Measurements from ENCODE around the gene GPC1. TPM values are rescaled to one million over a fixed set of nuclear protein-coding genes. Genes with fewer than 3 reads are reported as not detected.

The GPC1 gene
- total and polyA plus RNA-seq, 2 donors (not counting 1 experiment from before 2014, with no cell fraction given), result 1.2 to 3.3 TPM

DNA sequence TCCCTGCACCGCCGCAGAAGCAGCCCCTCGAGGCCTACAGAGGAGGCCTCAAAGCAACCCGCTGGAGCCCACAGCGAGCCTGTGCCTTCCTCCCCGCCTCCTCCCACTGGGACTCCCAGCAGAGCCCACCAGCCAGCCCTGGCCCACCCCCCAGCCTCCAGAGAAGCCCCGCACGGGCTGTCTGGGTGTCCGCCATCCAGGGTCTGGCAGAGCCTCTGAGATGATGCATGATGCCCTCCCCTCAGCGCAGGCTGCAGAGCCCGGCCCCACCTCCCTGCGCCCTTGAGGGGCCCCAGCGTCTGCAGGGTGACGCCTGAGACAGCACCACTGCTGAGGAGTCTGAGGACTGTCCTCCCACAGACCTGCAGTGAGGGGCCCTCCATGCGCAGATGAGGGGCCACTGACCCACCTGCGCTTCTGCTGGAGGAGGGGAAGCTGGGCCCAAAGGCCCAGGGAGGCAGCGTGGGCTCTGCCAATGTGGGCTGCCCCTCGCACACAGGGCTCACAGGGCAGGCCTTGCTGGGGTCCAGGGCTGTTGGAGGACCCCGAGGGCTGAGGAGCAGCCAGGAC lies 31.2 kb downstream of the GPC1 start:
- no peaks in the 10 kb centered on the region for H3K36me3 ChIP-seq (replicated peaks in 1 of 2; ENCODE audit: control extremely low read depth in 1 of 2, control insufficient read depth in 1 of 2, extremely low read depth in 1 of 2, insufficient read depth in 2 of 2, low read length in 1 of 2)
- no peak overlapping the region for H3K4me3 ChIP-seq (ENCODE audit: control extremely low read depth in 1 of 5, extremely low read depth in 1 of 5, insufficient read depth in 1 of 5, low read depth in 2 of 5, low read length in 4 of 5)
- Mint-ChIP-seq H3K27ac (no peak overlapping the region), H3K4me3 (no peak overlapping the region), H3K27me3 (no peaks in the 10 kb centered on the region), H3K9me3 (ENCODE audit: insufficient read depth) (no peaks in the 10 kb centered on the region), H3K4me1 (no peaks in the 10 kb centered on the region)
- TF ChIP-seq, protein P1, sequence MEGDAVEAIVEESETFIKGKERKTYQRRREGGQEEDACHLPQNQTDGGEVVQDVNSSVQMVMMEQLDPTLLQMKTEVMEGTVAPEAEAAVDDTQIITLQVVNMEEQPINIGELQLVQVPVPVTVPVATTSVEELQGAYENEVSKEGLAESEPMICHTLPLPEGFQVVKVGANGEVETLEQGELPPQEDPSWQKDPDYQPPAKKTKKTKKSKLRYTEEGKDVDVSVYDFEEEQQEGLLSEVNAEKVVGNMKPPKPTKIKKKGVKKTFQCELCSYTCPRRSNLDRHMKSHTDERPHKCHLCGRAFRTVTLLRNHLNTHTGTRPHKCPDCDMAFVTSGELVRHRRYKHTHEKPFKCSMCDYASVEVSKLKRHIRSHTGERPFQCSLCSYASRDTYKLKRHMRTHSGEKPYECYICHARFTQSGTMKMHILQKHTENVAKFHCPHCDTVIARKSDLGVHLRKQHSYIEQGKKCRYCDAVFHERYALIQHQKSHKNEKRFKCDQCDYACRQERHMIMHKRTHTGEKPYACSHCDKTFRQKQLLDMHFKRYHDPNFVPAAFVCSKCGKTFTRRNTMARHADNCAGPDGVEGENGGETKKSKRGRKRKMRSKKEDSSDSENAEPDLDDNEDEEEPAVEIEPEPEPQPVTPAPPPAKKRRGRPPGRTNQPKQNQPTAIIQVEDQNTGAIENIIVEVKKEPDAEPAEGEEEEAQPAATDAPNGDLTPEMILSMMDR (IDR thresholded peaks at IDR 0.05), result no peak
- TF ChIP-seq EZH2 (IDR thresholded peaks at IDR 0.05; ENCODE audit: borderline replicate concordance, insufficient read depth, low read depth, low read length, poor library complexity, severe bottlenecking), result no peak
- no peak overlapping the region for H3K9ac ChIP-seq (ENCODE audit: low read length)
- no peak overlapping the region for H3K27ac ChIP-seq (ENCODE audit: low read length in 2 of 2)
- H3K79me2 ChIP-seq (ENCODE audit: control insufficient read depth, insufficient read depth, low read length), result no peaks in the 10 kb centered on the region
- no peak for DNase-seq
- intact Hi-C loops (cut with micrococcal nuclease), result no loop called here
- no peak overlapping the region for H3K4me2 ChIP-seq (replicated peaks; ENCODE audit: low read depth, low read length, poor library complexity, severe bottlenecking)
- ATAC-seq (ENCODE audit: low read depth), result no peak
- no peaks in the 10 kb centered on the region for H4K20me1 ChIP-seq (ENCODE audit: control insufficient read depth, insufficient read depth, low read length, poor library complexity, severe bottlenecking)
- ChIA-PET CTCF (no interaction called here), POLR2A (no interaction called here)
- WGBS (ENCODE audit: insufficient coverage), result 57% methylated on average over 19 of the region's 19 CpGs
- no peak overlapping the region for H2AFZ ChIP-seq (ENCODE audit: insufficient read depth, low read depth, low read length, poor library complexity, severe bottlenecking)
- H3K9me3 ChIP-seq (ENCODE audit: control extremely low read depth in 1 of 3, control insufficient read depth in 2 of 3, insufficient read depth in 1 of 3, low read length in 2 of 3), result peaks cover 0 to 14% (median 0%) of the 10 kb centered on the region in 3 donors
- no peaks in the 10 kb centered on the region for H3K4me1 ChIP-seq (ENCODE audit: control insufficient read depth in 2 of 2, insufficient read depth in 2 of 2, low read length in 2 of 2)
- no peaks in the 10 kb centered on the region for H3K27me3 ChIP-seq (replicated peaks in 1 of 4; ENCODE audit: control extremely low read depth in 1 of 4, control insufficient read depth in 3 of 4, insufficient read depth in 4 of 4, low read length in 3 of 4)

DNA sequence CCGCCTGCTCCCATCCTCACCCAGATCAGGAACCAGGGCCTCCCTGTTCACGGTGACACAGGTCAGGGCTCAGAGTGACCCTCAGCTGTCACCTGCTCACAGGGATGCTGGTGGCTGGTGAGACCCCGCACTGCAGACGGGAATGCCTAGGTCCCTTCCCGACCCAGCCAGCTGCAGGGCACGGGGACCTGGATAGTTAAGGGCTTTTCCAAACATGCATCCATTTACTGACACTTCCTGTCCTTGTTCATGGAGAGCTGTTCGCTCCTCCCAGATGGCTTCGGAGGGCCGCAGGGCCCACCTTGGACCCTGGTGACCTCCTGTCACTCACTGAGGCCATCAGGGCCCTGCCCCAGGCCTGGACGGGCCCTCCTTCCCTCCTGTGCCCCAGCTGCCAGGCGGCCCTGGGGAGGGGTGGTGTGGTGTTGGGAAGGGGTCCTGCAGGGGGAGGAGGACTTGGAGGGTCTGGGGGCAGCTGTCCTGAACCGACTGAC lies 31.7 kb downstream of the GPC1 start:
- H3K27me3 ChIP-seq (replicated peaks in 1 of 4; ENCODE audit: control extremely low read depth in 1 of 4, control insufficient read depth in 3 of 4, insufficient read depth in 4 of 4, low read length in 3 of 4), result no peaks in the 10 kb centered on the region
- WGBS (ENCODE audit: insufficient coverage), result 86% methylated on average over 12 of the region's 12 CpGs
- H3K9ac ChIP-seq (ENCODE audit: low read length), result no peak overlapping the region
- no peaks in the 10 kb centered on the region for H3K79me2 ChIP-seq (ENCODE audit: control insufficient read depth, insufficient read depth, low read length)
- ChIA-PET CTCF (no interaction called here), POLR2A (no interaction called here)
- no peak overlapping the region for H3K27ac ChIP-seq (ENCODE audit: low read length in 2 of 2)
- DNase-seq, result no peak
- Mint-ChIP-seq H3K4me1 (no peaks in the 10 kb centered on the region), H3K4me3 (no peak overlapping the region), H3K27ac (no peak overlapping the region), H3K9me3 (ENCODE audit: insufficient read depth) (no peaks in the 10 kb centered on the region), H3K27me3 (no peaks in the 10 kb centered on the region)
- H2AFZ ChIP-seq (ENCODE audit: insufficient read depth, low read depth, low read length, poor library complexity, severe bottlenecking), result no peak overlapping the region
- no peak overlapping the region for H3K4me2 ChIP-seq (replicated peaks; ENCODE audit: low read depth, low read length, poor library complexity, severe bottlenecking)
- intact Hi-C loops (cut with micrococcal nuclease), result no loop called here
- H4K20me1 ChIP-seq (ENCODE audit: control insufficient read depth, insufficient read depth, low read length, poor library complexity, severe bottlenecking), result no peaks in the 10 kb centered on the region
- no peaks in the 10 kb centered on the region for H3K4me1 ChIP-seq (ENCODE audit: control insufficient read depth in 2 of 2, insufficient read depth in 2 of 2, low read length in 2 of 2)
- peaks cover 0 to 19% (median 2%) of the 10 kb centered on the region in 3 donors for H3K9me3 ChIP-seq (ENCODE audit: control extremely low read depth in 1 of 3, control insufficient read depth in 2 of 3, insufficient read depth in 1 of 3, low read length in 2 of 3)
- no peak overlapping the region for H3K4me3 ChIP-seq (ENCODE audit: control extremely low read depth in 1 of 5, extremely low read depth in 1 of 5, insufficient read depth in 1 of 5, low read depth in 2 of 5, low read length in 4 of 5)
- no peak for ATAC-seq (ENCODE audit: low read depth)
- H3K36me3 ChIP-seq (replicated peaks in 1 of 2; ENCODE audit: control extremely low read depth in 1 of 2, control insufficient read depth in 1 of 2, extremely low read depth in 1 of 2, insufficient read depth in 2 of 2, low read length in 1 of 2), result no peaks in the 10 kb centered on the region
- TF ChIP-seq, protein P1 (IDR thresholded peaks at IDR 0.05), result no peak
- no peak for TF ChIP-seq EZH2 (IDR thresholded peaks at IDR 0.05; ENCODE audit: borderline replicate concordance, insufficient read depth, low read depth, low read length, poor library complexity, severe bottlenecking)
